HepG2 (cell line): ENCODE measurements around the gene FBXL7. TPM values are rescaled to one million over a fixed set of nuclear protein-coding genes. Genes with fewer than 3 reads are reported as not detected.

Source experiments
- ATAC-seq: fragments of 200-7000 bp; cut with Tn5 transposase; 3 replicates; pipeline ENCODE4 v1.9.1; 2020; ENCODE audit warnings: mild to moderate bottlenecking, moderate library complexity
- BruUV-seq: library from RNA; stranded (reverse); fragments of 400-500 nt; replicated peaks from 2 replicates; lab custom pipeline; 2021; lab: Mats Ljungman, UMichigan
- CTCF ChIA-PET: fragments of 300-600 bp; formaldehyde crosslinking; extraction: SDS; loops from one replicate; lab custom pipeline; 2021; ENCODE audit warnings: low total read pairs, inconsistent platforms, low intra/inter-chr PET ratio; lab: Yijun Ruan, JAX
- POLR2A ChIA-PET: fragments of 350-600 bp; sonication (Branson Sonifier 250); formaldehyde crosslinking; loops from one replicate; lab custom pipeline; 2020; ENCODE audit warnings: antibody characterized with exemption, inconsistent platforms; lab: Yijun Ruan, JAX
- DNase-seq: peaks from one replicate; pipeline ENCODE4 v3.0.0-alpha.2; 2015; ENCODE audit warnings: low spot score
- FAIRE-seq: peaks from 3 replicates; lab custom pipeline; 2011; peaks lifted over from hg19 to GRCh38; lab: Jason Lieb, UNC
- H2AFZ ChIP-seq: one replicate; pipeline ENCODE4 v1.6.1; 2011; ENCODE audit warnings: low read length, inconsistent platforms
- H3K27ac ChIP-seq: fragments of 300-600 bp; 3 replicates; pipeline ENCODE4 v1.8.0; 2011; ENCODE audit warnings: mixed run types, mild to moderate bottlenecking, mixed read lengths, low read length, inconsistent platforms; ENCODE audit not compliant: insufficient read depth; ENCODE audit errors: extremely low read length
- H3K27me3 ChIP-seq, 2 experiments: fragments of 200-600 bp in 1 of 2; 2 replicates in 1 of 2; 3 replicates in 1 of 2; pipeline versions ENCODE4 v1.6.0 to v1.8.0; 2011; ENCODE audit warnings: low read length in 2 of 2, mild to moderate bottlenecking in 2 of 2, moderate library complexity in 2 of 2, inconsistent platforms in 1 of 2; ENCODE audit not compliant: insufficient read depth in 2 of 2, control insufficient read depth in 1 of 2
- H3K36me3 ChIP-seq, 2 experiments: fragments of 200-600 bp in 1 of 2; replicated peaks in 1 of 2; 2 replicates in 1 of 2; 3 replicates in 1 of 2; pipeline versions ENCODE4 v1.5.1 to v1.8.0; 2011; ENCODE audit warnings: low read length in 2 of 2, inconsistent platforms in 1 of 2; ENCODE audit not compliant: insufficient read depth in 2 of 2, control insufficient read depth in 1 of 2
- H3K4me1 ChIP-seq: 2 replicates; pipeline ENCODE4 v1.5.1; 2012; ENCODE audit warnings: low read length, inconsistent platforms; ENCODE audit not compliant: insufficient read depth
- H3K4me2 ChIP-seq: 2 replicates; pipeline ENCODE4 v1.6.0; 2011; ENCODE audit warnings: low read depth, low read length, inconsistent platforms
- H3K4me3 ChIP-seq, 3 experiments: fragments of 200-600 bp in 1 of 3; sonication (generic), shearing (Covaris generic) in 1 of 3; replicated peaks in 1 of 3; 2 replicates each; pipeline ENCODE4 v1.5.1; 2011 to 2016; ENCODE audit warnings: low read length in 3 of 3, inconsistent platforms in 2 of 3, low read depth in 2 of 3, mild to moderate bottlenecking in 2 of 3, control low read depth in 1 of 3, mixed read lengths in 1 of 3; ENCODE audit not compliant: insufficient read depth in 1 of 3
- H3K79me2 ChIP-seq: one replicate; pipeline ENCODE4 v1.6.1; 2011; ENCODE audit warnings: low read length, inconsistent platforms; ENCODE audit not compliant: insufficient read depth
- H3K9ac ChIP-seq: 2 replicates; pipeline ENCODE4 v1.6.0; 2011; ENCODE audit warnings: mild to moderate bottlenecking, low read depth, low read length, inconsistent platforms; ENCODE audit not compliant: insufficient read depth
- H3K9me3 ChIP-seq: 2 replicates; pipeline ENCODE4 v1.5.1; 2012; ENCODE audit warnings: mild to moderate bottlenecking, low read length
- H4K20me1 ChIP-seq: 2 replicates; pipeline ENCODE4 v1.6.0; 2011; ENCODE audit warnings: inconsistent platforms, mild to moderate bottlenecking, low read length, moderate library complexity; ENCODE audit not compliant: insufficient read depth
- BORCS8-MEF2B ChIP-seq: sonication (generic); formaldehyde crosslinking; IDR thresholded peaks from 2 replicates; pipeline ENCODE4 v1.8.0; 2022; ENCODE audit warnings: mild to moderate bottlenecking, missing genetic modification reagents
- CBFB ChIP-seq: sonication (generic); formaldehyde crosslinking; IDR thresholded peaks from 2 replicates; pipeline ENCODE4 v1.4.0; 2020; ENCODE audit warnings: missing genetic modification reagents
- CHCHD3 ChIP-seq: sonication (generic); formaldehyde crosslinking; IDR thresholded peaks from 2 replicates; pipeline ENCODE4 v1.8.0; 2022; ENCODE audit warnings: mild to moderate bottlenecking, missing genetic modification reagents, moderate library complexity
- CHD4 ChIP-seq: fragments of 200-600 bp; sonication (generic); IDR thresholded peaks from 2 replicates; pipeline ENCODE4 v1.7.0; 2017; ENCODE audit warnings: mild to moderate bottlenecking, low read length, borderline replicate concordance
- CREB3 ChIP-seq: sonication (generic); formaldehyde crosslinking; IDR thresholded peaks from 2 replicates; pipeline ENCODE4 v1.5.0; 2020; ENCODE audit warnings: missing genetic modification reagents
- DR1 ChIP-seq: sonication (generic); formaldehyde crosslinking; IDR thresholded peaks from 2 replicates; pipeline ENCODE4 v1.8.0; 2021; ENCODE audit warnings: mild to moderate bottlenecking, missing genetic modification reagents, inconsistent platforms
- E2F1 ChIP-seq: sonication (generic); formaldehyde crosslinking; IDR thresholded peaks from 2 replicates; pipeline ENCODE4 v1.5.0; 2020; ENCODE audit warnings: missing genetic modification reagents
- ELF4 ChIP-seq: sonication (generic); formaldehyde crosslinking; IDR thresholded peaks from 2 replicates; pipeline ENCODE4 v1.5.0; 2020; ENCODE audit warnings: missing genetic modification reagents, mild to moderate bottlenecking, moderate library complexity, borderline replicate concordance
- GPBP1L1 ChIP-seq: sonication (generic); formaldehyde crosslinking; IDR thresholded peaks from 2 replicates; pipeline ENCODE4 v1.5.0; 2020; ENCODE audit warnings: mild to moderate bottlenecking, missing genetic modification reagents
- NCOA1 ChIP-seq: sonication (generic); formaldehyde crosslinking; IDR thresholded peaks from 2 replicates; pipeline ENCODE4 v1.9.0; 2021; ENCODE audit warnings: missing genetic modification reagents
- POLR2AphosphoS5 ChIP-seq: IDR thresholded peaks from 2 replicates; pipeline ENCODE4 v1.6.1; 2012; ENCODE audit warnings: low read depth, low read length
- TP53 ChIP-seq: sonication (generic); formaldehyde crosslinking; conservative IDR thresholded peaks from 2 replicates; pipeline ENCODE4 v1.4.0; 2020; ENCODE audit warnings: missing genetic modification reagents
- ZNF251 ChIP-seq: sonication (generic); formaldehyde crosslinking; IDR thresholded peaks from 2 replicates; pipeline ENCODE4 v1.9.0; 2021; ENCODE audit warnings: mild to moderate bottlenecking, missing genetic modification reagents
- ZNF510 ChIP-seq: sonication (generic); formaldehyde crosslinking; IDR thresholded peaks from 2 replicates; pipeline ENCODE4 v1.4.0; 2020; ENCODE audit warnings: low read depth, mild to moderate bottlenecking, missing genetic modification reagents
- ZNF674 ChIP-seq: sonication (generic); formaldehyde crosslinking; IDR thresholded peaks from 2 replicates; pipeline ENCODE4 v1.5.0; 2020; ENCODE audit warnings: low read depth, mild to moderate bottlenecking, missing genetic modification reagents
- ZNF703 ChIP-seq: sonication (generic); formaldehyde crosslinking; IDR thresholded peaks from 2 replicates; pipeline ENCODE4 v1.5.1; 2020; ENCODE audit warnings: missing genetic modification reagents, mild to moderate bottlenecking, moderate library complexity, borderline replicate concordance
- ZNF704 ChIP-seq: sonication (generic); formaldehyde crosslinking; IDR thresholded peaks from 2 replicates; pipeline ENCODE4 v1.8.1; 2023; ENCODE audit warnings: mild to moderate bottlenecking, inconsistent platforms, moderate library complexity, missing genetic modification reagents, borderline replicate concordance
- ZNF75D ChIP-seq: sonication (generic); formaldehyde crosslinking; IDR thresholded peaks from 2 replicates; pipeline ENCODE4 v1.8.1; 2023; ENCODE audit warnings: missing genetic modification reagents, mild to moderate bottlenecking, borderline replicate concordance
- ZNF792 ChIP-seq: IDR thresholded peaks from 2 replicates; pipeline ENCODE4 v1.6.1; 2016
- ZNF816 ChIP-seq: sonication (generic); formaldehyde crosslinking; IDR thresholded peaks from 2 replicates; pipeline ENCODE4 v1.8.0; 2022; ENCODE audit warnings: missing genetic modification reagents, mild to moderate bottlenecking, borderline replicate concordance
- WGBS: methylation state at CpG from one replicate; pipeline ENCODE4 v1.1.6; 2017; ENCODE audit warnings: low lambda C conversion rate; 5-methylcytosine and 5-hydroxymethylcytosine counted together
- in situ Hi-C: cut with HindIII; loops from 2 replicates; pipeline ENCODE4 v1.10.0; 2017; ENCODE audit warnings: low pct_unique_long_range_greater_than_20kb; ENCODE audit not compliant: extremely low pct_ligation_motif_present
- intact Hi-C: fragments of 100-400 bp; cut with micrococcal nuclease; formaldehyde crosslinking; loops from one replicate; pipeline ENCODE4 v1.10.0; 2022; ENCODE audit not compliant: unreplicated experiment
- polyA plus RNA-seq, 8 experiments: library from polyadenylated mRNA; depleted of rRNA in 3 of 8; stranded (reverse) in 7 of 8; unstranded in 1 of 8; fragments of >200 nt; fragmentation: Illumina TruSeq in 4 of 8; extraction: Trizol in 4 of 8; gene quantifications; 2 replicates each; pipeline versions ENCODE4 v1.2.1 to v1.2.3, GENCODE V29; 2011 to 2016; ENCODE audit warnings: low read depth in 4 of 8, missing spikeins in 1 of 8, mixed read lengths in 1 of 8; ENCODE audit not compliant: insufficient read depth in 1 of 8
- total RNA-seq, 5 experiments: library from RNA; depleted of rRNA; stranded (reverse); fragments of >200 nt; fragmentation: Illumina TruSeq; extraction: Trizol; gene quantifications; 2 replicates each; pipeline ENCODE4 v1.2.3, GENCODE V29; 2016; ENCODE audit warnings: low read depth in 1 of 5

Gene FBXL7
- total and polyA plus RNA-seq, 2 of the 13 experiments (the other 11 are each of a cell fraction or from before 2014, with no cell fraction given) = 0.07 TPM; not detected in 1

GRCh38 chr5:15880201-15880600 lies 380.2 kb downstream of the FBXL7 start:
- H3K4me1 ChIP-seq = no peaks in the 10 kb centered on the region
- no peaks in the 10 kb centered on the region for H3K27me3 ChIP-seq
- H3K36me3 ChIP-seq = no peaks in the 10 kb centered on the region
- H4K20me1 ChIP-seq = no peaks in the 10 kb centered on the region
- BruUV-seq = no TSS peak
- FAIRE-seq = no peak
- H3K4me3 ChIP-seq = no peak overlapping the region
- peaks cover 14% of the 10 kb centered on the region for H3K9me3 ChIP-seq
- no peak overlapping the region for H3K27ac ChIP-seq
- intact Hi-C loops (no loop called here), in situ Hi-C loops (no loop called here)
- no peak for DNase-seq
- H3K79me2 ChIP-seq = no peaks in the 10 kb centered on the region
- POLR2A ChIA-PET = no interaction called here
- TF ChIP-seq TP53 (CRISPR knock-in tag) (no peak), CREB3 (CRISPR knock-in tag) (no peak), ZNF816 (CRISPR knock-in tag) (no peak), ZNF674 (no peak), NCOA1 (CRISPR knock-in tag) (no peak), E2F1 (no peak), POLR2AphosphoS5 (no peak), ELF4 (CRISPR knock-in tag) (no peak), CHCHD3 (no peak), ZNF704 (CRISPR knock-in tag) (no peak), CBFB (CRISPR knock-in tag) (no peak), ZNF251 (CRISPR knock-in tag) (no peak), ZNF792 (CRISPR knock-in tag) (no peak), BORCS8-MEF2B (CRISPR knock-in tag) (no peak), ZNF510 (CRISPR knock-in tag) (no peak), GPBP1L1 (CRISPR knock-in tag) (no peak), ZNF75D (no peak), DR1 (CRISPR knock-in tag) (no peak), ZNF703 (no peak), CHD4 (no peak)
- TF ChIP-seq, all 625 proteins: peak for 0
- H3K4me2 ChIP-seq = no peak overlapping the region
- CTCF ChIA-PET = no interaction called here
- 0% methylated on average over 1 of the region's 3 CpGs for WGBS
- no peak for ATAC-seq
- H2AFZ ChIP-seq = no peak overlapping the region
- H3K9ac ChIP-seq = no peak overlapping the region
